Immature natural killer cell (primary cell): ENCODE data around the gene RALBP1. TPM values are rescaled to one million over a fixed set of nuclear protein-coding genes. Genes with fewer than 3 reads are reported as not detected.

Experiments
- DNase-seq, 3 donors: peaks; one replicate each; pipeline ENCODE4 v3.0.0; 2022; ENCODE audit warnings: mixed read lengths in 1 of 3
- H3K27ac Mint-ChIP-seq, 6 donors: one replicate each; pipeline ENCODE4 v1.8.0; 2020; ENCODE audit warnings: mixed read lengths in 6 of 6, mild to moderate bottlenecking in 5 of 6, inconsistent platforms in 4 of 6, moderate library complexity in 3 of 6
- H3K27me3 Mint-ChIP-seq, 3 donors: one replicate each; pipeline ENCODE4 v1.8.0; 2020 to 2021; ENCODE audit warnings: low read depth in 3 of 3, mild to moderate bottlenecking in 3 of 3, mixed read lengths in 3 of 3, moderate library complexity in 3 of 3, inconsistent platforms in 1 of 3
- H3K36me3 Mint-ChIP-seq, 3 donors: one replicate each; pipeline ENCODE4 v1.8.0; 2020; ENCODE audit warnings: mixed read lengths in 3 of 3, inconsistent platforms in 2 of 3, mild to moderate bottlenecking in 2 of 3
- H3K4me1 Mint-ChIP-seq, 2 donors: one replicate each; pipeline ENCODE4 v1.8.0; 2020; ENCODE audit warnings: inconsistent platforms in 2 of 2, mild to moderate bottlenecking in 2 of 2, mixed read lengths in 2 of 2, moderate library complexity in 1 of 2
- H3K4me3 Mint-ChIP-seq, 5 donors: one replicate each; pipeline ENCODE4 v1.8.0; 2020; ENCODE audit warnings: mild to moderate bottlenecking in 5 of 5, mixed read lengths in 5 of 5, inconsistent platforms in 3 of 5, moderate library complexity in 3 of 5
- H3K9me3 Mint-ChIP-seq, 6 donors: one replicate each; pipeline ENCODE4 v1.8.0; 2020; ENCODE audit warnings: mild to moderate bottlenecking in 6 of 6, mixed read lengths in 6 of 6, inconsistent platforms in 4 of 6, moderate library complexity in 3 of 6
- polyA plus RNA-seq, 3 donors: library from polyadenylated mRNA; unstranded; fragments of 300-500 nt; fragmentation: Illumina TruSeq; gene quantifications; one replicate each; pipeline ENCODE4 v1.2.3, GENCODE V29; 2021

RALBP1 gene
- polyA plus RNA-seq, 3 donors from 2014 or later: 47.8 to 71.2 (median 50.1) TPM

DNA sequence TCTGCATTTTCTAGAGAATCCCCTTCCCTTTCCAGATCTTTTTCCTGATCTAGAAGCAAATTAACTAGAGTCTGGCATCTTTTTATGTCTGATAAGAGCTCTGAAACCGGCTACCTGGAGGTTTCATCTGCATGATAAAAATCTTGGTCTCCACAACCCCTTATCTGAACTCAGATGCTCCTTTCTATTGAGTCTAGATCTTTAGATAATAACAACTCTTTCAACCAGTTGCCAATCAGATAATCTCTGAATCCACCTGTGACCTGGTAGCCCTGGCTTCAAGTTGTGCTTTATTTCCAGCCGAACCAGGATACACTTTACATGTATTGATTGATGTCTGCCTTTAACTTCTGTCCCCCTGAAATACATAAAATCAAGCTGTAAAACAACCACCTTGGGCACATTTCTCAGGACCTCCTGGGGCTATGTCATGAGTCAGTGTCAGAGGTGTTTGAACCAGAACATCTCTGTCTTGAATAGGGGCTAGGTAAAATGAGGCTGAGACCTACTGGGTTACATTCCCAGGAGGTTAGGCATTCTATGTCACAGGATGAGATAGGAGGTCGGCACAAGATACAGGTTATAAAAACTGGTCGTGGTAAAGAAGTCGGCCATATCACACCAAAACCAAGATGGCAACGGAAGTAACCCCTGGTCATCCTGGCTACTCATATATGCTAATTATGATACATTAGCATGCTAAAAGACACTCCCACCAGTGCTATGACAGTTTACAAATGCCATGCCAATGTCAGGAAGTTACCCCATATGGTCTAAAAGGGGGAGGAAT is 20.8 kb downstream of the RALBP1 start:
- Mint-ChIP-seq H3K9me3 (no peaks in the 10 kb centered on the region), H3K27me3 (no peaks in the 10 kb centered on the region), H3K4me3 (no peak overlapping the region), H3K4me1 (peaks cover 31 to 53% of the 10 kb centered on the region in 2 donors), H3K27ac (peak overlapping the region in 3 of 6 donors; percentile 1 to 74 (median 59)), H3K36me3 (peaks cover 0 to 9% (median 6%) of the 10 kb centered on the region in 3 donors)
- no peak for DNase-seq

DNA sequence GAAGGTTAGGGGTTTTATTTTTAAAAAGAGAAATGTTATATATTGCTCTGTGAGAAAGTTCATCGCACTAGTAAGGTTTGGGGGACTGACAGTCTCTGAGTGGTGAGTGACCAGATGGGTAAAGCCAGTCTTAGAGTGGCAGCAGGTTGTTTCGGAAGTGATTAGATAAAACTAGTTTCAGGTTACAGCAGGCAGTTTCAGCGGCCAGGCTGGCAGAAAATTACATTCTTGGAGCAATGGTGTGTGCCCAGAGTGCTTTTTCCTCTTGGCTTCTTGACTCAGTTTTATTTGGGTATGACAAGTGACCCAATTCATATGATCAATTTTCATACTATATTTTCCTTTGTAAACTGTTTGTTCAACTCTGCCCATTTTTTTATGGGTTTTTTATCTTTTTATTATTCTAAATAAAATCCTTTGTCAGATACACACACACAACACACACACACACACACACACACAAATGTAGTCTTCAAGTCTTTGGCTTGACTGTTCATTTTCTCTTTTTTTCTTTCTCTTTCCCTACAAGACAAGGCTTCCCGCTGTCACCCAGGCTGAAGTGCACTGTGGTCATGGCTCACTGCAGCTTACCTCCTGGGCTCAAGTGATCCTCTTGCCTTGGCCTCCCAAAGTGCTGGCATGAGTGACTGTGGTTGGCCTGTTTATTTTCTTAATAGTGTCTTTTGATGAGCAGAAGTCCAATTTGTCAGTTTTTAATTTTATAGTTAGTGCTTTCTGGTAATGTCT is 30.9 kb downstream of the RALBP1 start:
- no peaks in the 10 kb centered on the region for H3K27me3 Mint-ChIP-seq
- no peak for DNase-seq
- peaks cover 5 to 16% (median 6%) of the 10 kb centered on the region in 6 donors for H3K9me3 Mint-ChIP-seq
- H3K36me3 Mint-ChIP-seq: peaks cover 10 to 16% (median 16%) of the 10 kb centered on the region in 3 donors
- peaks cover 28 to 63% of the 10 kb centered on the region in 2 donors for H3K4me1 Mint-ChIP-seq
- no peak overlapping the region for H3K4me3 Mint-ChIP-seq
- H3K27ac Mint-ChIP-seq: peak overlapping the region in 2 of 6 donors; percentile 2 to 7

DNA sequence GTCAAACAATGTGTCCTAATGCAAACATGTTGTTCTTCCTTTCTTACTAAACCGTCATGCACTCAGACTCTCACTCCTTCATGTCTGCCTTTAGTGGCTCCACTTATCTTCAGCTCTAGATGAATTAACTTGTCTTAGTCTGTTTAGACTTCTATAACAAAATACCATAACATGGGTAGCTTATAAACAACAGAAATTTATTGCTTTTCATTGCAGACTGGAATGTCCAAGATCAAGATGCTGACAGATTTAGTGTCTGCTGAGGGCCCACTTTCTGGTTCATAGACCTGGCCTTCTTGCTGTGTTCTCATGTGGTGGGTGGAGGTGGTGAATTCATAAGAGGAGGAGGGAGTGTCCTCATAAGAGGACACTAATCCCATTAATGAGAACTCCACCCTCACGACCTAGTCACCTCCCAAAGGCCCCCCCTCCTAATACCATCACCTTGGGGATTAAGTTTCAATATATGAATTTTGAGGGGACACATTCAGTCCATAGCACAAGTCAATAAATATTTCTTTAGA is 32.3 kb downstream of the RALBP1 start:
- H3K9me3 Mint-ChIP-seq: peaks cover 1 to 10% (median 6%) of the 10 kb centered on the region in 6 donors

DNA sequence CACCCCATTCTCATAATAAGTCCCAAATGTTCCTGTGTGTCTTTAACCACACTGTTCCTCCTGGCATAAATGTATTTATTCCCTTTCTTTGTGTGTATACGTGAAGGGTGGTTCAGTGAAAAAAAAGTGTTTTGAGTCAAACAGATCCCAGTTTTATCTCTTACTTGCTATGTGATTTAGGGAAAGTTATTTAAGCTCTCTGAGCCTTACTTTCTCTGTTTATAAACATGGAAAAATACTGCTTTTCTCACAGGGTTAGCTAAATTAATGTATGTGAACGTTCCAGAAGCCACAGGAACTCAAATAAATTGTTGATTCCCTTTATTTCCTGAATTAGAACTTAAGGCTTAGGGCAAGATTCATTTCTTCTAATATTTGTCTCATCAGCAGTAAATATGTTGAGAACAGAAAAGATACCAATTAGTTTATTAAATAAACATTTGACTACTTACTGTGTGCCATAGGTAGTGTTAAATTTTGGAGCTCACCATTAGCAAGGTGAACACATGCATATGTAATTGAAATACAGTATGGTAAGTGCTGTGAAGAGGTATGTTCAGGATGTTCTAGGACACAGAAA is 33.2 kb downstream of the RALBP1 start:
- Mint-ChIP-seq H3K36me3 (peaks cover 0 to 6% (median under 1%) of the 10 kb centered on the region in 3 donors), H3K4me3 (no peak overlapping the region), H3K27ac (peak overlapping the region in 1 of 6 donors; percentile 58), H3K4me1 (peaks cover 27 to 58% of the 10 kb centered on the region in 2 donors), H3K27me3 (no peaks in the 10 kb centered on the region), H3K9me3 (peaks cover 0 to 2% (median under 1%) of the 10 kb centered on the region in 6 donors)
- DNase-seq: no peak

More for the DNA sequence above, 32.3 kb downstream of the RALBP1 start:
- H3K36me3 Mint-ChIP-seq: peaks cover 6 to 11% (median 9%) of the 10 kb centered on the region in 3 donors
- no peak for DNase-seq
- H3K27me3 Mint-ChIP-seq: no peaks in the 10 kb centered on the region
- H3K4me3 Mint-ChIP-seq: no peak overlapping the region
- H3K27ac Mint-ChIP-seq: peak overlapping the region in 1 of 6 donors; percentile 16
- H3K4me1 Mint-ChIP-seq: peaks cover 29 to 64% of the 10 kb centered on the region in 2 donors

DNA sequence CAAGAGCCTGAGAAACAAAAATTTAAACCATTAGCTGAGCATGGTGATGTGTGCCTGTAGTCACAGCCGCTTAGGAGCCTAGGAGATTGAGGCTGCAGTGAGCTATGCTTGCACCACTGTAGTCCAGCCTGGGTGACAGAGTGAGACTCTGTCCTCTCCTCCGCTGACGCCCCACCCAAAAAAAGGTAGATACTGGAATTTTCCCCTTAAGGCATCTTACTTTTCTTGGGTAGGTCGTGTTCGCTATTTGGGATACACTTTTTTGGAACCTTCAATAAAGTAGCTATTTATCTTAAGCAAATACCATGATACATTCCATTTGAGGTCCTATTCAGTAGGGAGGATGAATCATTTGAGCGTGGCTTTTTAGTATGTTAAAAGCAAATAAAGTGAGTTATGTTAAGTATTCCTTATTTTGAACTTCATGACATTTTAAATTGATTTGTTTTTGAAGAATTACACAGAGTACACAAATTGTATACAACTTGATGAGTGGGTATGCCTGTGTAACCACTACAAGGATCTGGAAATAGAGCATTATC is 38.7 kb downstream of the RALBP1 start:
- Mint-ChIP-seq H3K4me1 (peaks cover 1 to 14% of the 10 kb centered on the region in 2 donors), H3K36me3 (peaks cover 0 to 12% (median 0%) of the 10 kb centered on the region in 3 donors), H3K27ac (no peak overlapping the region), H3K9me3 (no peaks in the 10 kb centered on the region), H3K27me3 (no peaks in the 10 kb centered on the region), H3K4me3 (no peak overlapping the region)
- no peak for DNase-seq

DNA sequence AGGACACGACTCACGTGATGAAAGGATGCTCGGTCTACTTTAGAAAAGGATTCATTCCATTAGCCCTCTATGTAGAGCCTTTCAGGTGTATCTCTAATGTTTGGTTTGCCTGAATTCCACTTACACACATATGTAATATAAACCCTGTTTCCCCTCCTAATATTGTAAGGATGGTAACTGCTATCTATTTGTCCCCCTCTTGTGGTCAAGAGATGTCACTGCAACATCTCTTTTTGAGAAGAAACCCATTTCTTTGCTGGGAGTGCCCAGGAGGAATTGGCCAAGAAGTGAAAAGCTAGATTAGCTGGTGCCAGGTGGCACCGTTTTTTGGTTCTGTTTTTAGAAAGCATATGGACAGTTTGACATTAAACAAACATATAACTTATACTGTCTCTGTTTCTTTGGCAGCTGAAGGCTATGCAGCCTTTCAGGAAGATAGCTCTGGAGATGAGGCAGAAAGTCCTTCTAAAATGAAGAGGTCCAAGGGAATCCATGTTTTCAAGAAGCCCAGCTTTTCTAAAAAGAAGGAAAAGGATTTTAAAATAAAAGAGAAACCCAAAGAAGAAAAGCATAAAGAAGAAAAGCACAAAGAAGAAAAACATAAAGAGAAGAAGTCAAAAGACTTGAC is 41.2 kb downstream of the RALBP1 start:
- no peaks in the 10 kb centered on the region for H3K9me3 Mint-ChIP-seq
- H3K4me3 Mint-ChIP-seq: no peak overlapping the region
- H3K36me3 Mint-ChIP-seq: peaks cover 0 to 12% (median 0%) of the 10 kb centered on the region in 3 donors
- peaks cover 3 to 15% of the 10 kb centered on the region in 2 donors for H3K4me1 Mint-ChIP-seq
- DNase-seq: peak; percentile 29 to 51 (median 42)
- no peak overlapping the region for H3K27ac Mint-ChIP-seq
- H3K27me3 Mint-ChIP-seq: no peaks in the 10 kb centered on the region

DNA sequence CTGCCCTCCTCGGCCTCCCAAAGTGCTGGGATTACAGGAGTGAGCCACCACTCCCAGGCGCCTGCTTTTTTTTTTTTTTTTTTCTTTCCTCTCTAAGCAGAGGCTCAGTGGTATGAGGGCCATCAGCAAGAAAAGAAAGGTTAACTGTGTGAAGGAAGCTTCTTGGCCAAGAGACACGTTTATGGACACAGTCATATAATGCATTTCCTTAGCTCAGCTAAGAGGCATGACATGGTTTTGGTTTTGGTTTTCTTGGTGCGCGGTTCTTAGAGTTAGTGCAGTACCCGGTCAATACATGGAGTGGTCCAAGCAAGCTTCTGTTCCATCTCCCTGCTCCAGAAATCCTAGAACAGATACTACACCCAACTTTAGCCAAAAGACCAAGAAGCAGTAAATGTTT is 42.6 kb downstream of the RALBP1 start:
- Mint-ChIP-seq H3K27me3 (no peaks in the 10 kb centered on the region), H3K9me3 (no peaks in the 10 kb centered on the region), H3K27ac (no peak overlapping the region), H3K4me1 (peaks cover 2 to 15% of the 10 kb centered on the region in 2 donors), H3K36me3 (peaks cover 3 to 18% (median 4%) of the 10 kb centered on the region in 3 donors), H3K4me3 (no peak overlapping the region)
- DNase-seq: no peak

DNA sequence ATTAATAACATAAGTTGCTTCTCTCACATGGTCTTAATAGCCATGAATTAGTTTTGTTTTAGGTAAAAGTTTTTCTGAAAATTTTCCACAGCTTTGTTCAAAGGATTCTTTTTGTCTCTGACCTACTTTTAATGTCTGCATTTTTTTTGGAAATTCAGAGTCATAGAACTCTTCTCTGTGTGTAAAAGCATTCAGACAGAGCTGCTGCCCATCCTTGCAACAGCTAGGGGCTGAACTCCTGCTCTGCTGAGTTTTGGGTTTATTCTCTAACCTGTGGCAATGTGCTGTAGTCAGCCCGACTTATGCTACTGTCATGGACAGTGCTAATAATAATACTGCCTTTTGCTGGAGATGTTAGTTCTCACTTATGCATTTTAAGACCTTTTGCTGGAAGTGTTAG is 44.1 kb downstream of the RALBP1 start:
- Mint-ChIP-seq H3K9me3 (no peaks in the 10 kb centered on the region), H3K4me3 (no peak overlapping the region), H3K36me3 (peaks cover 4 to 23% (median 7%) of the 10 kb centered on the region in 3 donors), H3K27me3 (no peaks in the 10 kb centered on the region), H3K4me1 (peaks cover 2 to 15% of the 10 kb centered on the region in 2 donors), H3K27ac (no peak overlapping the region)
- no peak for DNase-seq

DNA sequence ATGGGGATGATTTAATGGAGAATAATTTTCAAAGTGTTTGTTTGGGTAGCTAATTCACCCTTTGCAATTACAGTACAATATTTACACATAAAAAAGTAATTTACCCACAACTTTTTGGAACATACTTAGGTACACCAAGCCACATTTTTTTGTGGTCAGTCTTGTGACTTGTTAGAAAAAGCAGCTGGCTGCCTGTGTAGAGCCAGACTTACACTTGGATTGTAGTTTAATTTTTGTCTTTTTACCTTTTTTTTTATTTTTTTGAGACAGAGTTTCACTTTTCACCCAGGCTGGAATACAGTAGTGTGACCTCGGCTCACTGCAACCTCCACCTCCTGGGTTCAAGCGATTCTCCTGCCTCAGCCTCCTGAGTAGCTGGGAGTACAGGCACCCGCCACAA is 45.4 kb downstream of the RALBP1 start:
- Mint-ChIP-seq H3K36me3 (peaks cover 8 to 30% (median 14%) of the 10 kb centered on the region in 3 donors), H3K27me3 (no peaks in the 10 kb centered on the region)

DNA sequence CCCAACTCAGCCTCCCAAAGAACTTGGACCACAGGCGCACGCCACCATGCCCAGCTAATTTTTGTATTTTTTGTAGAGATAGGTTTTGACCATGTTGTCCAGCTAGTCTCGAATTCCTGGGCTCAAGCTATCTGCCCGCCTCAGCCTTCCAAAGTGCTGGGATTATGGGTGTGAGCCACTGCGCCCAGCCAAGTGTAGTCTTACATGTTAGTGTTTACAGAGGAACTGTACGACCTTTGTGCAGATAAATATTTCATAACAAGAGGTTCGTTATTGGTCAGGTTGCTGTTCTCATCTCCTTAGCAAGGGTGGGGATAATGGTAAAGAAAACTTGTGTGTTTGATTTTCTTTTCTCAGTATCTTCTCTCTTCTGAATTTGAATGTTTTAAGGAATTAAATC is 46.5 kb downstream of the RALBP1 start:
- no peak for DNase-seq
- Mint-ChIP-seq H3K36me3 (peaks cover 9 to 34% (median 16%) of the 10 kb centered on the region in 3 donors), H3K27me3 (peaks cover 0 to 2% (median 0%) of the 10 kb centered on the region in 3 donors), H3K9me3 (no peaks in the 10 kb centered on the region), H3K4me3 (no peak overlapping the region), H3K27ac (no peak overlapping the region), H3K4me1 (peaks cover 2 to 10% of the 10 kb centered on the region in 2 donors)

More for the DNA sequence above, 45.4 kb downstream of the RALBP1 start:
- DNase-seq: no peak
- H3K4me1 Mint-ChIP-seq: peaks cover 2 to 15% of the 10 kb centered on the region in 2 donors
- H3K4me3 Mint-ChIP-seq: no peak overlapping the region
- no peaks in the 10 kb centered on the region for H3K9me3 Mint-ChIP-seq
- H3K27ac Mint-ChIP-seq: no peak overlapping the region

DNA sequence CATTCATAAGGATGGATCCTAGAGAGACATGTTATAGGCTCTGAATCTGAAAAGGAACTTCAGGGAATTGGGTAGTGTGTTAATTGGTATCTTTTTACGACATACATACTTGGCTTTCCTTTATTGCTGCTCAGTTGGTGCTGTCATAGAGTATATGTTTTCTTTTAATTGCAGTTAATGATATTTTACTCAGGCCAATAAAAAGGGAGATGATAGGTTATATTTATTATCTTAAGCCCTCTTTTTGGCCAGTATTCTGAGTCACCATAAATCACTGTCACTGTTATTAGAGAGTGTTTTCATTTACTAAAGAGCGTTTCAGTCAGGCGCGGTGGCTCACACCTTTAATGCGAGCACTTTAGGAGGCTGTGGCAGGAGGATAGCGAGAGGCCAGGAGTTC is 47.6 kb downstream of the RALBP1 start:
- H3K4me3 Mint-ChIP-seq: no peak overlapping the region

DNA sequence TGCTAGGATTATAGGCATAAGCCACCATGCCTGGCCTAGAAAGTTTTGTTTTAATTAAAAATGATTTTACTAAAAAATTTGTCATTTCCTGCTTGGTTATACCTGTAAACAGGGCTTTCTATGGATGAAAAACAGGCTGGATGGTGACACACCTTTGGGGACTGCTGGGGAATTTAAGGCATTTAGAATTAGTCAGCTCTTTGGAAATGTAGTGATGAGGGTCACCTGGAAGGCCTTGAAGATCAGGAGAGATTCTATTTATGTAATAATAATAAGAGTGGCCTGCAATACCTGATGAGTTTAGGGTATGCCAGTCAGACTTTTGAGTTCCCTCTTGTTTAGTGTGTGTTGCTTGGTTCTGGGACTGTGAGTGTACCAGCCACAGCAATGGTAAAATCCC is 51.1 kb downstream of the RALBP1 start:
- no peak overlapping the region for H3K27ac Mint-ChIP-seq

More for the DNA sequence above, 47.6 kb downstream of the RALBP1 start:
- DNase-seq: no peak
- Mint-ChIP-seq H3K9me3 (no peaks in the 10 kb centered on the region), H3K4me1 (peaks cover 2 to 10% of the 10 kb centered on the region in 2 donors), H3K27ac (no peak overlapping the region), H3K36me3 (peaks cover 21 to 42% (median 24%) of the 10 kb centered on the region in 3 donors), H3K27me3 (peaks cover 0 to 2% (median 0%) of the 10 kb centered on the region in 3 donors)

More for the DNA sequence above, 51.1 kb downstream of the RALBP1 start:
- no peak overlapping the region for H3K4me3 Mint-ChIP-seq
- no peaks in the 10 kb centered on the region for H3K9me3 Mint-ChIP-seq
- H3K27me3 Mint-ChIP-seq: peaks cover 0 to 2% (median 0%) of the 10 kb centered on the region in 3 donors
- H3K36me3 Mint-ChIP-seq: peaks cover 24 to 65% (median 34%) of the 10 kb centered on the region in 3 donors
- no peak for DNase-seq
- H3K4me1 Mint-ChIP-seq: peaks cover 5 to 15% of the 10 kb centered on the region in 2 donors
